Gastrocnemius medialis (tissue), 4 donors: ENCODE measurements around the gene PSRC1. TPM values are rescaled to one million over a fixed set of nuclear protein-coding genes. Genes with fewer than 3 reads are reported as not detected.

Experiments used
- ATAC-seq, 2 donors: fragments of 150-250 bp; one replicate each; pipeline ENCODE4 v1.9.1; 2016
- DNase-seq, 2 donors: peaks; one replicate each; pipeline ENCODE4 v3.0.0-alpha.2; 2019
- H3K27ac ChIP-seq, 4 donors: fragments of 200-600 bp; sonication (generic); 1 replicate in 1 of 4; 2 replicates in 3 of 4; pipeline ENCODE4 v1.5.1; 2016 to 2018; ENCODE audit warnings: mild to moderate bottlenecking in 2 of 4, moderate library complexity in 1 of 4
- H3K27me3 ChIP-seq, 3 donors: fragments of 200-600 bp; sonication (generic) in 2 of 3; 1 replicate in 1 of 3; 2 replicates in 2 of 3; pipeline versions ENCODE4 v1.5.1 to v1.6.0; 2016 to 2019; ENCODE audit warnings: mild to moderate bottlenecking in 1 of 3, moderate library complexity in 1 of 3
- H3K36me3 ChIP-seq, 2 donors: fragments of 200-600 bp; sonication (generic) in 1 of 2; one replicate each; pipeline ENCODE4 v1.5.1; 2017 to 2018
- H3K4me1 ChIP-seq, 2 donors: fragments of 200-600 bp; sonication (generic) in 1 of 2; one replicate each; pipeline ENCODE4 v1.5.1; 2016 to 2017; ENCODE audit warnings: mild to moderate bottlenecking in 2 of 2
- H3K4me3 ChIP-seq, 4 donors: fragments of 200-600 bp; sonication (generic) in 3 of 4; 1 replicate in 1 of 4; 2 replicates in 3 of 4; pipeline ENCODE4 v1.5.1; 2016 to 2019; ENCODE audit warnings: mild to moderate bottlenecking in 2 of 4
- H3K9me3 ChIP-seq, 3 donors: fragments of 200-600 bp; sonication (generic) in 2 of 3; 1 replicate in 1 of 3; 2 replicates in 2 of 3; pipeline ENCODE4 v1.5.1; 2016 to 2019
- CTCF ChIP-seq, 5 experiments: fragments of 450-650 bp in 3 of 5; fragments of 200-600 bp in 2 of 5; sonication (generic) in 2 of 5; IDR thresholded peaks in 4 of 5; conservative IDR thresholded peaks in 1 of 5; 1 replicate in 4 of 5; 2 replicates in 1 of 5; pipeline ENCODE4 v1.5.1; 2016 to 2019; ENCODE audit warnings: antibody characterized with exemption in 5 of 5, mild to moderate bottlenecking in 3 of 5, moderate library complexity in 3 of 5
- POLR2A ChIP-seq, 2 donors: fragments of 450-650 bp; IDR thresholded peaks; one replicate each; pipeline ENCODE4 v1.6.1; 2017; ENCODE audit warnings: antibody characterized with exemption in 2 of 2, mild to moderate bottlenecking in 2 of 2, moderate library complexity in 2 of 2
- in situ Hi-C, 4 donors: fragments of 200-750 bp; cut with MboI; loops; one replicate each; pipeline versions ENCODE4 v1.15.0 to v1.8.0; 2017; ENCODE audit warnings: low sequenced_read_pairs in 4 of 4
- intact Hi-C: fragments of 100-400 bp; cut with DNase I; formaldehyde crosslinking; loops from one replicate; pipeline ENCODE4 v1.15.1; 2023; ENCODE audit warnings: low total_unique reads
- total RNA-seq, 4 donors: library from RNA; depleted of rRNA; stranded (reverse); fragments of >200 nt; gene quantifications; one replicate each; pipeline versions ENCODE4 v1.1.0 to v1.2.3, GENCODE V29; 2016

The PSRC1 gene
- total RNA-seq, 4 donors from 2014 or later = 0.19 to 2.3 (median 0.84) TPM; not detected in 1

- DNase-seq = no peak
- H3K27me3 ChIP-seq = no peaks in the 10 kb centered on the region
- ATAC-seq = no peak
- H3K27ac ChIP-seq = no peak overlapping the region
- TF ChIP-seq POLR2A (IDR thresholded peaks at IDR 0.05) (no peak), CTCF (IDR thresholded peaks at IDR 0.05 in 4 of 5, conservative IDR thresholded peaks at IDR 0.05 in 1 of 5) (no peak)
- in situ Hi-C loops = loop anchor here in 1 of 4 donors (10.0 kb wide), 1 partner anchor 145 kb away; no protein-coding TSS in a partner anchor
- H3K4me3 ChIP-seq = no peak overlapping the region
- intact Hi-C loops = no loop called here
- H3K36me3 ChIP-seq = no peaks in the 10 kb centered on the region
- H3K9me3 ChIP-seq = no peaks in the 10 kb centered on the region
- H3K4me1 ChIP-seq = peaks cover 7 to 8% of the 10 kb centered on the region in 2 donors
These were observed 23.0 kb downstream of the PSRC1 start for GRCh38 chr1:109259674-109260557.

- no peak overlapping the region for H3K27ac ChIP-seq
- DNase-seq = no peak
- H3K36me3 ChIP-seq = no peaks in the 10 kb centered on the region
- ATAC-seq = no peak
- H3K4me1 ChIP-seq = peaks cover 19% of the 10 kb centered on the region in 2 donors
- no peak for TF ChIP-seq CTCF (IDR thresholded peaks at IDR 0.05 in 4 of 5, conservative IDR thresholded peaks at IDR 0.05 in 1 of 5)
- TF ChIP-seq POLR2A (IDR thresholded peaks at IDR 0.05) = no peak
- intact Hi-C loops = no loop called here
- no peak overlapping the region for H3K4me3 ChIP-seq
- H3K27me3 ChIP-seq = no peaks in the 10 kb centered on the region
- in situ Hi-C loops = no loop called here
- no peaks in the 10 kb centered on the region for H3K9me3 ChIP-seq
These were observed 24.2 kb downstream of the PSRC1 start for GRCh38 chr1:109258481-109259466.

- TF ChIP-seq CTCF (IDR thresholded peaks at IDR 0.05 in 4 of 5, conservative IDR thresholded peaks at IDR 0.05 in 1 of 5) (no peak), POLR2A (IDR thresholded peaks at IDR 0.05) (no peak)
- Histone ChIP-seq H3K27ac (no peak overlapping the region), H3K4me1 (peaks cover 25 to 26% of the 10 kb centered on the region in 2 donors), H3K36me3 (no peaks in the 10 kb centered on the region), H3K9me3 (no peaks in the 10 kb centered on the region), H3K4me3 (no peak overlapping the region), H3K27me3 (no peaks in the 10 kb centered on the region)
- in situ Hi-C loops = no loop called here
- DNase-seq = no peak
- ATAC-seq = no peak
- intact Hi-C loops = no loop called here
These were observed 25.1 kb downstream of the PSRC1 start for GRCh38 chr1:109257682-109258421.

GRCh38 chr1:109256971-109257681, 25.8 kb downstream of the PSRC1 start:
- no peaks in the 10 kb centered on the region for H3K36me3 ChIP-seq
- DNase-seq (no peak), ATAC-seq (no peak)
- no peaks in the 10 kb centered on the region for H3K27me3 ChIP-seq
- H3K9me3 ChIP-seq = no peaks in the 10 kb centered on the region
- TF ChIP-seq CTCF (IDR thresholded peaks at IDR 0.05 in 4 of 5, conservative IDR thresholded peaks at IDR 0.05 in 1 of 5) = no peak
- no peak overlapping the region for H3K4me3 ChIP-seq
- H3K27ac ChIP-seq = no peak overlapping the region
- H3K4me1 ChIP-seq = peaks cover 25 to 26% of the 10 kb centered on the region in 2 donors
- in situ Hi-C loops (no loop called here), intact Hi-C loops (no loop called here)
